ENCODE measurements around the gene EMB. TPM values are rescaled to one million over a fixed set of nuclear protein-coding genes. Genes with fewer than 3 reads are reported as not detected.
"Not testable (repeated sequence)": the region's sequence is repeated elsewhere in the genome, so short reads cannot be mapped to it uniquely, and the experiment has no call there.

EMB gene
- total and polyA plus RNA-seq, 2 of the 8 experiments (the other 6 are each of a cell fraction or from before 2014, with no cell fraction given) = 29.3 to 48.4 TPM

DNA sequence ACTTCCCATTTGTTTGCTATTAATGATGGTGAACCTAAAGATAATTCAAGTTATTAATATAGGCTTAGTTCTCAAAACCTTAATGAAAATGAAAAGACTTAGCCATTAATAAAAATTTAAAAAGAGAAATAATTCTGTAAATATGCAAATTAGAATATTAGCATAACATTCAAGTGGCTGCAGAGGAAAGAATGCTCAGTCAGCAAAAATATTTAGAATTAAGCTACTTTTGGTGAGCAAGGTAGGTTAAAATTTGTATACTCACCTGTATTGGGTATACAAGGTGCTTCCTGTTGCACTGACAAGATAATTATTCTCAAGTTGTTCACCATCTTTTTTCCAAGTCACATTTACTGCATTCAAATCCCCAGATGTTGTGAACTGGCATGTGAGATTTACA lies 30.2 kb downstream of the EMB start:
- H2BK5ac ChIP-seq (ENCODE audit: low read depth, low read length); H3K79me1 ChIP-seq (ENCODE audit: low read depth, low read length); H2BK15ac ChIP-seq (ENCODE audit: low read length); H4K20me1 ChIP-seq (replicated peaks in 1 of 2; ENCODE audit: control insufficient read depth in 1 of 2, insufficient read depth in 2 of 2, low read length in 2 of 2); H2BK20ac ChIP-seq (ENCODE audit: low read length); DNase-seq (ENCODE audit: low read depth in 1 of 2, low spot score in 2 of 2); H3K4me1 ChIP-seq (replicated peaks in 1 of 4; ENCODE audit: control insufficient read depth in 3 of 4, insufficient read depth in 4 of 4, low read length in 3 of 4); H4K5ac ChIP-seq (ENCODE audit: insufficient read length, low read depth, low read length); H2AFZ ChIP-seq (ENCODE audit: low read length); H3K36me3 ChIP-seq (ENCODE audit: control insufficient read depth in 2 of 4, insufficient read depth in 4 of 4, low read length in 3 of 4); H3K14ac ChIP-seq (ENCODE audit: insufficient read length); H3K79me2 ChIP-seq (ENCODE audit: control insufficient read depth in 1 of 2, insufficient read depth in 2 of 2, low read length in 2 of 2); H4K91ac ChIP-seq (replicated peaks; ENCODE audit: insufficient read length, low read length); H3K18ac ChIP-seq (ENCODE audit: extremely low read depth, low read length); H3K56ac ChIP-seq (replicated peaks; ENCODE audit: insufficient read length, low read depth, low read length); H4K8ac ChIP-seq (ENCODE audit: extremely low read depth, insufficient read depth, low read length); H2BK120ac ChIP-seq (replicated peaks; ENCODE audit: low read depth, low read length); CTCF ChIA-PET (ENCODE audit: partially characterized antibody); POLR2A ChIA-PET (ENCODE audit: partially characterized antibody); H3K4me3 ChIP-seq (ENCODE audit: extremely low read depth in 1 of 4, insufficient read depth in 2 of 4, low read depth in 3 of 4, low read length in 4 of 4); H2AK5ac ChIP-seq (ENCODE audit: low read depth, low read length); H3K9ac ChIP-seq (replicated peaks in 1 of 4; ENCODE audit: extremely low read depth in 1 of 4, low read depth in 3 of 4, low read length in 3 of 4); H3K23ac ChIP-seq (ENCODE audit: insufficient read length); H2BK12ac ChIP-seq (ENCODE audit: low read depth, low read length); H3K27me3 ChIP-seq (replicated peaks in 1 of 4; ENCODE audit: control insufficient read depth in 3 of 4, extremely low read depth in 1 of 4, insufficient read depth in 3 of 4, low read length in 3 of 4); H3K27ac ChIP-seq (ENCODE audit: low read depth, low read length); H3K4ac ChIP-seq (replicated peaks; ENCODE audit: insufficient read length, low read depth, low read length); H3K23me2 ChIP-seq (ENCODE audit: low read depth, low read length); H3K4me2 ChIP-seq (ENCODE audit: insufficient read depth in 1 of 2, low read depth in 2 of 2, low read length in 2 of 2); H3K9me3 ChIP-seq (ENCODE audit: insufficient read depth in 2 of 2, low read depth in 1 of 2, low read length in 1 of 2): not testable (repeated sequence)
- FAIRE-seq = peak; percentile 73
- peak; percentile 93 for TF ChIP-seq MAFK (IDR thresholded peaks at IDR 0.05; ENCODE audit: low read depth, low read length)

Measured in H1 (cell line).